CD4-positive, alpha-beta T cell treated with Interleukin-6 for 4 hours (primary cell): ENCODE measurements around the gene SEMA4C.
"Not testable (repeated sequence)": the region's sequence is repeated elsewhere in the genome, so short reads cannot be mapped to it uniquely, and the experiment has no call there.

Source experiments
- DNase-seq: peaks from one replicate; pipeline ENCODE4 v3.0.0-alpha.2; 2020; ENCODE audit warnings: mixed read lengths

The SEMA4C gene

GRCh38 chr2:96895746-96896651, 26.1 kb upstream of the SEMA4C start:
- peak; percentile 75 for DNase-seq

- DNase-seq, result no peak
These were observed 25.3 kb upstream of the SEMA4C start for GRCh38 chr2:96895032-96895745.

GRCh38 chr2:96894151-96894531, 24.3 kb upstream of the SEMA4C start:
- no peak for DNase-seq

- DNase-seq, result no peak
These were observed 23.6 kb upstream of the SEMA4C start for GRCh38 chr2:96893289-96894150.

GRCh38 chr2:96891591-96892333, 21.9 kb upstream of the SEMA4C start:
- peak; percentile 84 for DNase-seq

GRCh38 chr2:96890726-96891385, 21.0 kb upstream of the SEMA4C start:
- no peak for DNase-seq

- no peak for DNase-seq
These were observed 20.4 kb upstream of the SEMA4C start for GRCh38 chr2:96890252-96890651.

GRCh38 chr2:96889502-96889901, 19.6 kb upstream of the SEMA4C start:
- not testable (repeated sequence) for DNase-seq

GRCh38 chr2:96888072-96889011, 18.5 kb upstream of the SEMA4C start:
- peak; percentile 44 for DNase-seq

- DNase-seq, result no peak
These were observed 17.7 kb upstream of the SEMA4C start for GRCh38 chr2:96887493-96888012.

GRCh38 chr2:96885432-96886347, 15.8 kb upstream of the SEMA4C start:
- no peak for DNase-seq

GRCh38 chr2:96884299-96885094, 14.6 kb upstream of the SEMA4C start:
- no peak for DNase-seq

- DNase-seq, result no peak
These were observed 13.4 kb upstream of the SEMA4C start for GRCh38 chr2:96883306-96883705.

- DNase-seq, result no peak
These were observed 13.0 kb upstream of the SEMA4C start for GRCh38 chr2:96882906-96883305.

GRCh38 chr2:96882230-96882629, 12.3 kb upstream of the SEMA4C start:
- no peak for DNase-seq

GRCh38 chr2:96881349-96882195, 11.7 kb upstream of the SEMA4C start:
- no peak for DNase-seq

GRCh38 chr2:96880891-96881273, 11.0 kb upstream of the SEMA4C start:
- no peak for DNase-seq
